ENCODE results near the gene IDE.

IDE gene

GRCh38 chr10:92451431-92451830, 122.5 kb downstream of the IDE start:
- Histone ChIP-seq H3K9me3 (ENCODE audit: insufficient read depth, low read length) (no peaks in the 10 kb centered on the region), H3K79me2 (ENCODE audit: insufficient read depth, low read length) (no peaks in the 10 kb centered on the region), H3K4me2 (ENCODE audit: low read depth, low read length, poor library complexity, severe bottlenecking) (no peak overlapping the region), H3K27ac (ENCODE audit: low read depth, low read length) (no peak overlapping the region), H3F3A (ENCODE audit: insufficient read depth) (no peaks in the 10 kb centered on the region), H3K9me2 (replicated peaks; ENCODE audit: insufficient read depth, low read length) (no peaks in the 10 kb centered on the region), H3K4me3 (ENCODE audit: insufficient read depth, low read length, poor library complexity, severe bottlenecking) (no peak overlapping the region), H4K20me1 (ENCODE audit: low read depth, low read length) (no peaks in the 10 kb centered on the region), H2AFZ (ENCODE audit: low read depth, low read length, severe bottlenecking) (no peak overlapping the region), H3K36me3 (ENCODE audit: low read length) (peaks cover 25% of the 10 kb centered on the region), H3K9ac (ENCODE audit: low read length) (no peak overlapping the region), H3K27me3 (ENCODE audit: low read length) (no peaks in the 10 kb centered on the region)
- TF ChIP-seq CTCF (IDR thresholded peaks at IDR 0.05; ENCODE audit: insufficient read depth, low read length, poor library complexity, severe bottlenecking) (no peak), EZH2phosphoT487 (conservative IDR thresholded peaks at IDR 0.05; ENCODE audit: low read length) (no peak)

GRCh38 chr10:92450896-92451295, 123.0 kb downstream of the IDE start:
- H3K36me3 ChIP-seq (ENCODE audit: low read length) = peaks cover 25% of the 10 kb centered on the region
- H3K4me3 ChIP-seq (ENCODE audit: insufficient read depth, low read length, poor library complexity, severe bottlenecking) = no peak overlapping the region
- no peak overlapping the region for H3K9ac ChIP-seq (ENCODE audit: low read length)
- no peak overlapping the region for H2AFZ ChIP-seq (ENCODE audit: low read depth, low read length, severe bottlenecking)
- H3K79me2 ChIP-seq (ENCODE audit: insufficient read depth, low read length) = no peaks in the 10 kb centered on the region
- no peaks in the 10 kb centered on the region for H4K20me1 ChIP-seq (ENCODE audit: low read depth, low read length)
- TF ChIP-seq EZH2phosphoT487 (conservative IDR thresholded peaks at IDR 0.05; ENCODE audit: low read length) (no peak), CTCF (IDR thresholded peaks at IDR 0.05; ENCODE audit: insufficient read depth, low read length, poor library complexity, severe bottlenecking) (no peak)
- no peaks in the 10 kb centered on the region for H3K27me3 ChIP-seq (ENCODE audit: low read length)
- H3K4me2 ChIP-seq (ENCODE audit: low read depth, low read length, poor library complexity, severe bottlenecking) = no peak overlapping the region
- H3F3A ChIP-seq (ENCODE audit: insufficient read depth) = no peaks in the 10 kb centered on the region
- H3K9me2 ChIP-seq (replicated peaks; ENCODE audit: insufficient read depth, low read length) = no peaks in the 10 kb centered on the region
- no peak overlapping the region for H3K27ac ChIP-seq (ENCODE audit: low read depth, low read length)
- H3K9me3 ChIP-seq (ENCODE audit: insufficient read depth, low read length) = no peaks in the 10 kb centered on the region

GRCh38 chr10:92440578-92440977, 133.3 kb downstream of the IDE start:
- Histone ChIP-seq H3F3A (ENCODE audit: insufficient read depth) (no peaks in the 10 kb centered on the region), H2AFZ (ENCODE audit: low read depth, low read length, severe bottlenecking) (no peak overlapping the region), H3K36me3 (ENCODE audit: low read length) (no peaks in the 10 kb centered on the region), H4K20me1 (ENCODE audit: low read depth, low read length) (no peaks in the 10 kb centered on the region), H3K9me3 (ENCODE audit: insufficient read depth, low read length) (no peaks in the 10 kb centered on the region), H3K4me2 (ENCODE audit: low read depth, low read length, poor library complexity, severe bottlenecking) (no peak overlapping the region), H3K9me2 (replicated peaks; ENCODE audit: insufficient read depth, low read length) (no peaks in the 10 kb centered on the region), H3K4me3 (ENCODE audit: insufficient read depth, low read length, poor library complexity, severe bottlenecking) (no peak overlapping the region), H3K27ac (ENCODE audit: low read depth, low read length) (no peak overlapping the region), H3K27me3 (ENCODE audit: low read length) (no peaks in the 10 kb centered on the region), H3K9ac (ENCODE audit: low read length) (no peak overlapping the region), H3K79me2 (ENCODE audit: insufficient read depth, low read length) (no peaks in the 10 kb centered on the region)
- TF ChIP-seq EZH2phosphoT487 (conservative IDR thresholded peaks at IDR 0.05; ENCODE audit: low read length) (no peak), CTCF (IDR thresholded peaks at IDR 0.05; ENCODE audit: insufficient read depth, low read length, poor library complexity, severe bottlenecking) (no peak)
